DMS114 treated with DMSO at 0.1 percent for 48 hours (cell line): Measurements from ENCODE around the gene GOLGA6L4.
"Not testable (repeated sequence)": the region's sequence is repeated elsewhere in the genome, so short reads cannot be mapped to it uniquely, and the experiment has no call there.

ENCODE experiments used
- DNase-seq: peaks from one replicate; lab custom pipeline; 2025; ENCODE audit not compliant: unreplicated experiment; lab: John Stamatoyannopoulos, UW

Gene GOLGA6L4

GRCh38 chr15:84235573-84235972 lies at the start of gene GOLGA6L4:
Gene GOLGA6L4 (plus strand): TSS chr15:84235773. CDS start chr15:84235835, 62 bp downstream.
- DNase-seq: not testable (repeated sequence)

- not testable (repeated sequence) for DNase-seq
Measured at GRCh38 chr15:84192982-84193381, 42.6 kb upstream of the GOLGA6L4 start.

- not testable (repeated sequence) for DNase-seq
Measured at GRCh38 chr15:84195603-84196002, 40.0 kb upstream of the GOLGA6L4 start.

GRCh38 chr15:84196530-84197188 lies 38.9 kb upstream of the GOLGA6L4 start:
- DNase-seq: not testable (repeated sequence)

GRCh38 chr15:84199865-84200264 lies 35.7 kb upstream of the GOLGA6L4 start:
- not testable (repeated sequence) for DNase-seq

GRCh38 chr15:84246441-84246840 lies 10.9 kb downstream of the GOLGA6L4 start:
- DNase-seq: not testable (repeated sequence)
